ENCODE results near the gene RARB.

GRCh38 chr3:25430287-25430934 is 2.3 kb downstream of the RARB start:
- TF ChIP-seq ZNF274 (IDR thresholded peaks at IDR 0.05; ENCODE audit: low read depth, low read length) (no peak), YY1 (IDR thresholded peaks at IDR 0.05; ENCODE audit: insufficient read depth, insufficient read length) (no peak)

All from NT2/D1 (cell line).